ENCODE data around the gene VTI1B.

VTI1B gene

GRCh38 chr14:67680121-67680602 is 5.7 kb upstream of the VTI1B start:
- DNase-seq (ENCODE audit: low spot score) = peak; percentile 65
- peak; percentile 84 for FAIRE-seq

GRCh38 chr14:67679006-67679405 is 4.6 kb upstream of the VTI1B start:
- no peak for DNase-seq (ENCODE audit: low spot score)
- no peak for FAIRE-seq

- DNase-seq (ENCODE audit: low spot score) = no peak
- FAIRE-seq = no peak
Observed at GRCh38 chr14:67675219-67675582, 769 bp upstream of the VTI1B start.

DNA sequence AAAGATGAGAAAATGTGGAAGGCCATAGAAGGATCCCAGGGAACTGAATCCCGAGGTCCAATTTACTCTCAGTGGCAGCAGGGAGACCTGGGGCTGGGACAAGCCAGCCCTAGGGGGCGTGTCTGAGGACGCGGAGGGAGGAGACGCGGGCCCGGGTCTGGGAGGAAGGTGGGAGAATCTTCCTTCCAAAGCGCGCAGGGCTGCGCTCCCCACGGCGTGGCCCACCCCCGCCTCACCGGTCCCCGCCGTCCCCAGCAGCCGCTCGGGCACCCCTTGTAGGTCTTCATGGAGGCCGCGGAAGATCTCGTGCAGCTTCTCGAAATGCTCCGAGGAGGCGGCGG is 323 bp downstream of the VTI1B start:
- DNase-seq (ENCODE audit: low spot score) = peak; percentile 4
- no peak for FAIRE-seq

DNA sequence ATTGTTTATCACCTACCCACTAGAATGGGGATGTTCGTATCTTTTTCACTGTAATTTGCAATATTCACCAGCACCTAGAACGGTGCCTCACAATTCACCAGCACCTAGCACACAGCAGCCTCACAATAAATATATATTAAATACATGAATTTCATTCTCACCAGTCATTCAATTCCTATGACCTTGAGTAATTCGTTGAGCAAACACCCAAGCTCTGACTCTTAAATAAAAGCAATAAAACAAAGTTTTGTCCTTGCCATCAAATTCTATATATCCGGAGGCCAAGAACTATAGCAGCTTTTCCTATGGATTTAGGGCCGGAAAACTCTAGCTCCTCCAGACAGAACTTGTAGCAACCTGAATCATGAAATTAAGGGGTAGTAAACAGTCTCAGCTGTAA is 981 bp downstream of the VTI1B start:
- FAIRE-seq (no peak), DNase-seq (ENCODE audit: low spot score) (no peak)

DNA sequence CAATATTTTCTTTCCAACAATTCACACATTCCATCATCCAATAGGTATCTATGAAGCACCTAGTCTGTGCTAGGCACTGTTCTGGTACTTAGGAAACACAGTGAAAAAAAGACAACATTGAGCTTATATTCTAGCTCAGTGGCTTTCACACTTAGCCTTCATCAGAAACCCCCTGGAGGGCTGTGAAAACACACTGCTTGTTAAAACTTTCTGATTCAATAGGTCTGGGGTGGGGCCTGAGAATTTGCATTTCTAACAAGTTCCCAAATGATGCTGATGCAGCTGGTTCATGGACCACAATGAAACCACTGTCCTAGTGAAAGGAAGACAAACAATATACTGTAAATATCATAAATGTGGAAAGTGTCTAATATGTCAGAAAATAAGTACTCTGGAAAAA is 5.9 kb downstream of the VTI1B start:
- FAIRE-seq = no peak
- DNase-seq (ENCODE audit: low spot score) = no peak

DNA sequence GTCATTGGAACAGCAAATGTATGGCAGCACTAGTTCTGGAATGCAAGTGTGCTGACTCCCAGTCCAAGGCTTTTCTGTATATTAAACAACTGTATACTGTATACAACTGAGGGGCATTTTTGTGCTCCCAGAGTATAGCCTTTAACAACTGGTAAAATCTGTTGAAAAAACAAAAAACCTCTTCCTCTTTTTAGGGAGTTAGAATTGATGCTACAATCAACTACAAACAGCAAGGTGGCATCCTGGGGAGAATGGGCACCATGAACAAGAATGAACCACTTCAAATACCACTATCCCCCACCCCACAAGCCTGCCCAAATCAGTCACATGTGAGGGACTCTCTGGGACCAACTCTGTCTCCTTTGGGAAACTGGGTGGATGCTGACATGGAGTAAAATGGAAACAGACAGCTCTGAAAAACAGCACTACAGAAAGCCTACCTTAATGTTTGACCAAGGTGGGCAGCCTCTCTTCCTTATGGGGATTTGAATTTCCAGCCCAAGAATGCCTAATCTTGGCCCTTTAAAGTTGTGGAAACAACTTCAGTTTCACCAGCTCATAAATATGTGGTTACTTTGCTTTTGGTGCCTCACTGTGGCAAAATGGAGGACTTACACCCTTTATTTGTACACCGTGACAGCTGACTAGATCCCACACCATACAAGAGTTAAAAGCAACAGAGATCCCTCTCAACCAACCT is 7.5 kb downstream of the VTI1B start:
- DNase-seq (ENCODE audit: low spot score) (peak; percentile 5), FAIRE-seq (no peak)

- FAIRE-seq = no peak
- DNase-seq (ENCODE audit: low spot score) = no peak
Observed at GRCh38 chr14:67665868-67666267, 8.6 kb downstream of the VTI1B start.

DNA sequence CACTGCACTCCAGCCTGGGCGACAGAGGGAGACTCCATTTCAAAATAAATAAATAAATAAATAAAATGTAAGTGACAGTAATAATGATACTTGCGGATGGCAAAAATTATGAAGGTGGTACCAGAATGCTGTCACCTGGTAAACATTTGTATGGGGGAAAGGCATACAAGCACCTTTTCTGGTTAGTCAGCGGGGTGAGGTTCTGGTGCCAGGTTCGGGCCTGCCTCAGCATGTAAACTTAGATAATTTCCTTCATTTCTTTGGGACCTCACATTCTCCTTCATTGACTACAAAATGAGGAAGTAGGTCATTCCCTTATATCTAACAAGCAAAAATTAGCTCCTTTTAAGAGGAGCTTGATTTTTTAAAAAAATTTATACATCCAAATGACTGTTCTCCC is 10.8 kb downstream of the VTI1B start:
- DNase-seq (ENCODE audit: low spot score) (no peak), FAIRE-seq (no peak)

DNA sequence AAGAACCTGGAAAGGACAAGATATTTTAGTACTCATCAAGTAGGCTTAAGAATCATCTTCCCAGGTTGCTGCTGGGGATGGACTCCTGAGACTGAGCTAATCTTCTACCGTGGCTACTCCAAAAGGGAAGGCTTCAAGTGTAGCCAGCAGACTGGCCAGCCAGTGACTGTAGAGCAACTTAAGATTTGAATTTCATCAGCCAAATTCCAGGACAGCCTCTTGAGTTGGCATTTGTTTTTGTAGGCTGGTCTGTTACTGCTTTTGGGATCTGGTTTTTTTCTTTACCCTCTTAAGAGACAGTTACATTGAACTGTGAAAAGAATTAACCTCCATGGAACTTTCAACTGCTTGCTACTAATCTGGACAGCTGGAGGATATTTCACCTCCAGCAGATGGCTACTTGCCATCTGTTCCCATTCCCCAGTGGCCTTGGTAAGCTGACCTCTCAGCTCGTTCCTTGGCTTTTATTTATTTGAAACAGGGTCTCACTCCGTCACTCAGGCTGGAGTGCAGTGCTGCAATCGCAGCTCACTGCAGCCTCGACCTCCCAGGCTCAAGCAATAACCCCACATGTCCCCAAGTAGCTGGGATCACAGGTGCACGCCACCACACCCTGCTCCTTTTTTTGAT is 20.7 kb downstream of the VTI1B start:
- FAIRE-seq (no peak), DNase-seq (ENCODE audit: low spot score) (no peak)

- DNase-seq (ENCODE audit: low spot score) (no peak), FAIRE-seq (no peak)
Observed at GRCh38 chr14:67652189-67652588, 22.2 kb downstream of the VTI1B start.

DNA sequence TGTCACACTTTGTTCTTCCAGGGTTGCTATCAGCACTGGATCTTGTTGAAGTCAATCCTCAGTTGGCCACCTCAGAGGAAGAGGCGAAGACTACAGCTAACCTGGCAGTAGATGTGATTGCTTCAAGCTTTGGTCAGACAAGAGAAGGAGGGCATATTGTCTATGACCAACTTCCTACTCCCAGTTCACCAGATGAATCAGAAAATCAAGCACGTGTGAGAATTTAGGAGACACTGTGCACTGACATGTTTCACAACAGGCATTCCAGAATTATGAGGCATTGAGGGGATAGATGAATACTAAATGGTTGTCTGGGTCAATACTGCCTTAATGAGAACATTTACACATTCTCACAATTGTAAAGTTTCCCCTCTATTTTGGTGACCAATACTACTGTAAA is 23.7 kb downstream of the VTI1B start:
- no peak for DNase-seq (ENCODE audit: low spot score)

GRCh38 chr14:67650151-67650550 is 24.3 kb downstream of the VTI1B start:
- FAIRE-seq = no peak
- no peak for DNase-seq (ENCODE audit: low spot score)

More for the DNA sequence above, 23.7 kb downstream of the VTI1B start:
- FAIRE-seq = no peak

DNA sequence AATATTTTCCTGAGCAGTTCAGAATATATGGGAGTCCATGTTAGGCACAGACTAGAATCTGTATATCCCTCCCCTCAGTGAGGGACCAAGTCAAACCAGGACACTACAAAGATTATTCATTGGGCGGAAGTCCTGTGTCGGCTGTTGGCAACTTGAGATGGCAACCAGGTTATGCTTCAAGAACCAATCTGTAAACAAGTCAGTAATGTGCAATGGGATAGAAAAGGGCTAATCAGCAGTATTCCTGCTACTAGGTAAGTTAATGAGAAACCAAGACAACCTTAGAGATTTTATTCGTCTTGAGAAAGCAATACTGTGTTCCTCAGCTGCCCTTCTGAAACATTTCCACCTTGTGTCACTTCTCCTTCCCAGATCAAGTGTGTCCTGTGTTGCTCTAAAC is 28.3 kb downstream of the VTI1B start:
- DNase-seq (ENCODE audit: low spot score) (no peak), FAIRE-seq (no peak)

- DNase-seq (ENCODE audit: low spot score) (no peak), FAIRE-seq (no peak)
Observed at GRCh38 chr14:67645414-67645813, 29.0 kb downstream of the VTI1B start.

GRCh38 chr14:67644428-67644827 is 30.0 kb downstream of the VTI1B start:
- FAIRE-seq = no peak
- DNase-seq (ENCODE audit: low spot score) = no peak

- no peak for DNase-seq (ENCODE audit: low spot score)
- FAIRE-seq = no peak
Observed at GRCh38 chr14:67643713-67644112, 30.7 kb downstream of the VTI1B start.

GRCh38 chr14:67641902-67642749 is 32.3 kb downstream of the VTI1B start:
- no peak for FAIRE-seq
- DNase-seq (ENCODE audit: low spot score) = no peak

- DNase-seq (ENCODE audit: low spot score) (no peak), FAIRE-seq (no peak)
Observed at GRCh38 chr14:67641480-67641879, 33.0 kb downstream of the VTI1B start.

GRCh38 chr14:67638642-67639041 is 35.8 kb downstream of the VTI1B start:
- FAIRE-seq = no peak
- no peak for DNase-seq (ENCODE audit: low spot score)

DNA sequence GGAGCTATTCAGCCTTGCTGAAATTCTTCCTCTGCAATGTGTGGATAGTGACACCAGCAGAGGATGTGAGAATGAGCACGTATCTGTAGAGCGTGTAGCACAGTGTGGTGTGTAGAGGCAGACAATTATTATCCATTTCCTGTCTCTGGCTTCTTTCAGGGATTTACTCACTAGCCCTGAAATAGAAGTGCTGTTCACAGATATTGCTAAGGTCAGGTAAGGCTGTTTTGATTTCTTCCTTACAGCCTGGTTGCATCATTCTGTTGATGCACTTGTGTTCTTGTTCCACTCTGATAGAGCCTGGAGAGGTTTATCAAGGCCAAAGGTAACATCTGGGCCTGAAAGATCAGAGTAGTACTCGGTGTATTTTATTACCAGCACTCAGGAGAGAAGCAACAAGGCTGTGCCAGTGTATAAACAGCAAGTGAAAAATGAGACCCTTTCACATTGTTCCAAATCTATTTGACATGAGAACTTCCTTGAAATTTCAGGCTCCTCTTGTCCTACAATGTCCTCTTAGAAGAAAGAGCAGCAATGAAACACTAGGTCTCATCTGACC is 38.0 kb downstream of the VTI1B start:
- DNase-seq (ENCODE audit: low spot score) = peak; percentile 34

More for the DNA sequence above, 38.0 kb downstream of the VTI1B start:
- no peak for FAIRE-seq
